IMR-90 (cell line): Measurements from ENCODE around the gene ERAP2. TPM values are rescaled to one million over a fixed set of nuclear protein-coding genes. Genes with fewer than 3 reads are reported as not detected.

ENCODE experiments used
- ATAC-seq: fragments of 200-7000 bp; cut with Tn5 transposase; 2 replicates; pipeline ENCODE4 v1.9.1; 2020; ENCODE audit warnings: low read depth, mild to moderate bottlenecking, moderate library complexity
- BruUV-seq: library from RNA; stranded (reverse); fragments of 400-500 nt; replicated peaks from 2 replicates; lab custom pipeline; 2021; lab: Mats Ljungman, UMichigan
- CTCF ChIA-PET: fragments of 300-600 bp; formaldehyde crosslinking; extraction: SDS; loops from one replicate; lab custom pipeline; 2021; ENCODE audit warnings: antibody characterized with exemption; lab: Yijun Ruan, JAX
- POLR2A ChIA-PET: fragments of 300-600 bp; sonication (Branson Sonifier 250); formaldehyde crosslinking; loops from one replicate; lab custom pipeline; 2022; ENCODE audit warnings: antibody characterized with exemption; ENCODE audit not compliant: unreplicated experiment; lab: Charles Lee
- DNase-seq: peaks from one replicate; pipeline ENCODE4 v3.0.0; 2013
- H2AFZ ChIP-seq: replicated peaks from 2 replicates; pipeline ENCODE3; 2013; ENCODE audit warnings: low read length, mild to moderate bottlenecking; ENCODE audit not compliant: poor library complexity
- H2AK5ac ChIP-seq: 2 replicates; pipeline ENCODE4 v1.6.1; 2013; ENCODE audit warnings: low read depth, low read length, inconsistent platforms
- H2AK9ac ChIP-seq: replicated peaks from 2 replicates; pipeline ENCODE3; 2013; ENCODE audit warnings: mild to moderate bottlenecking, low read depth, low read length, moderate library complexity; ENCODE audit not compliant: poor library complexity
- H2BK120ac ChIP-seq: 2 replicates; pipeline ENCODE4 v1.6.1; 2013; ENCODE audit warnings: low read depth, low read length, inconsistent platforms
- H2BK15ac ChIP-seq: 3 replicates; pipeline ENCODE4 v1.6.1; 2013; ENCODE audit warnings: low read depth, low read length, inconsistent platforms
- H2BK20ac ChIP-seq: 2 replicates; pipeline ENCODE4 v1.6.1; 2013; ENCODE audit warnings: low read depth, mild to moderate bottlenecking, inconsistent platforms, low read length, moderate library complexity
- H2BK5ac ChIP-seq: 2 replicates; pipeline ENCODE4 v1.6.1; 2013; ENCODE audit warnings: mild to moderate bottlenecking, low read depth, low read length, inconsistent platforms; ENCODE audit not compliant: poor library complexity, severe bottlenecking
- H3K14ac ChIP-seq: replicated peaks from 2 replicates; pipeline ENCODE4 v1.6.1; 2013; ENCODE audit warnings: low read depth, low read length, inconsistent platforms
- H3K18ac ChIP-seq: 2 replicates; pipeline ENCODE4 v1.6.1; 2013; ENCODE audit warnings: low read depth, low read length, control low read depth
- H3K23ac ChIP-seq: 2 replicates; pipeline ENCODE4 v1.6.1; 2013; ENCODE audit warnings: low read depth, low read length, inconsistent platforms
- H3K27ac ChIP-seq: 2 replicates; pipeline ENCODE4 v1.5.1; 2013; ENCODE audit warnings: mild to moderate bottlenecking, control low read depth, low read length; ENCODE audit not compliant: insufficient read depth
- H3K27me3 ChIP-seq: 2 replicates; pipeline ENCODE4 v1.6.1; 2013; ENCODE audit warnings: low read length; ENCODE audit not compliant: control insufficient read depth, insufficient read depth
- H3K36me3 ChIP-seq: 2 replicates; pipeline ENCODE4 v1.6.1; 2013; ENCODE audit warnings: low read length, mixed read lengths; ENCODE audit not compliant: control insufficient read depth, insufficient read depth
- H3K4ac ChIP-seq: 2 replicates; pipeline ENCODE4 v1.6.1; 2013; ENCODE audit warnings: low read depth, low read length, inconsistent platforms
- H3K4me1 ChIP-seq: 2 replicates; pipeline ENCODE4 v1.6.1; 2013; ENCODE audit warnings: low read length, mixed read lengths; ENCODE audit not compliant: control insufficient read depth, insufficient read depth
- H3K4me2 ChIP-seq: 2 replicates; pipeline ENCODE4 v1.6.1; 2013; ENCODE audit warnings: low read depth, mild to moderate bottlenecking, control low read depth, low read length, moderate library complexity
- H3K4me3 ChIP-seq: 2 replicates; pipeline ENCODE4 v1.5.1; 2013; ENCODE audit warnings: low read depth, mild to moderate bottlenecking, control low read depth, low read length, moderate library complexity; ENCODE audit not compliant: insufficient read depth
- H3K56ac ChIP-seq: 2 replicates; pipeline ENCODE4 v1.6.1; 2013; ENCODE audit warnings: low read length, inconsistent platforms; ENCODE audit not compliant: insufficient read depth; ENCODE audit errors: extremely low read depth
- H3K79me1 ChIP-seq, 2 experiments: 2 replicates each; pipeline ENCODE4 v1.6.1; 2013; ENCODE audit warnings: low read length in 2 of 2, inconsistent platforms in 1 of 2, low read depth in 1 of 2
- H3K9ac ChIP-seq: 2 replicates; pipeline ENCODE4 v1.6.1; 2013; ENCODE audit warnings: low read depth, low read length, control low read depth
- H3K9me1 ChIP-seq: 2 replicates; pipeline ENCODE4 v1.6.1; 2013; ENCODE audit warnings: low read length, inconsistent platforms; ENCODE audit not compliant: insufficient read depth
- H3K9me3 ChIP-seq: 2 replicates; pipeline ENCODE4 v1.6.1; 2013; ENCODE audit warnings: low read length; ENCODE audit not compliant: control insufficient read depth, insufficient read depth
- H4K20me1 ChIP-seq: 2 replicates; pipeline ENCODE4 v1.6.1; 2013; ENCODE audit warnings: low read length, inconsistent platforms; ENCODE audit not compliant: insufficient read depth
- H4K5ac ChIP-seq: 2 replicates; pipeline ENCODE4 v1.6.1; 2013; ENCODE audit warnings: mild to moderate bottlenecking, low read depth, low read length, control low read depth
- H4K8ac ChIP-seq, 2 experiments: 2 replicates each; pipeline ENCODE4 v1.6.1; 2013; ENCODE audit warnings: low read depth in 2 of 2, low read length in 2 of 2, control low read depth in 1 of 2, inconsistent platforms in 1 of 2
- H4K91ac ChIP-seq: 2 replicates; pipeline ENCODE4 v1.6.1; 2013; ENCODE audit warnings: low read depth, low read length, inconsistent platforms; ENCODE audit not compliant: insufficient read depth
- CHD1 ChIP-seq: IDR thresholded peaks from 2 replicates; pipeline ENCODE4 v1.6.1; 2012; ENCODE audit warnings: low read depth, low read length, improper control_type of control experiment
- NFE2L2 ChIP-seq: fragments of 150-350 bp; IDR thresholded peaks from 2 replicates; pipeline ENCODE4 v1.6.1; 2016; ENCODE audit warnings: low read depth, mild to moderate bottlenecking, low read length
- POLR2A ChIP-seq: IDR thresholded peaks from 2 replicates; pipeline ENCODE4 v1.6.1; 2012; ENCODE audit warnings: mild to moderate bottlenecking, low read depth, low read length
- SMC3 ChIP-seq: fragments of 150-350 bp; IDR thresholded peaks from 2 replicates; pipeline ENCODE4 v1.6.1; 2016; ENCODE audit warnings: low read depth, mild to moderate bottlenecking, antibody characterized with exemption, low read length, moderate library complexity
- WGBS, 2 experiments: methylation state at CpG; one replicate each; pipeline versions ENCODE4 v1.1.5 to v1.1.7; 2013; ENCODE audit warnings: missing lambda C conversion rate in 2 of 2; ENCODE audit not compliant: insufficient read length in 1 of 2; ENCODE audit errors: extremely low coverage in 2 of 2; 5-methylcytosine and 5-hydroxymethylcytosine counted together
- dilution Hi-C: fragments of 300-500 bp; cut with HindIII; formaldehyde crosslinking; loops from one replicate; pipeline ENCODE4 v1.14.3; 2018; ENCODE audit warnings: low sequenced_read_pairs; ENCODE audit not compliant: unreplicated experiment
- in situ Hi-C: fragments of 300-500 bp; cut with MboI; formaldehyde crosslinking; loops from 3 replicates; pipeline ENCODE4 v1.14.3; 2019; ENCODE audit warnings: low sequenced_read_pairs, inconsistent platforms, mixed read lengths
- intact Hi-C: fragments of 100-400 bp; cut with micrococcal nuclease; formaldehyde crosslinking; loops from 2 replicates; pipeline ENCODE4 v1.10.0; 2022
- polyA plus RNA-seq, 3 experiments: library from polyadenylated mRNA; depleted of rRNA; stranded (reverse); fragments of >200 nt; gene quantifications; 2 replicates each; pipeline ENCODE4 v1.2.3, GENCODE V29; 2012; ENCODE audit warnings: low replicate concordance in 1 of 3
- total RNA-seq: library from RNA; depleted of rRNA; stranded (reverse); fragments of >200 nt; gene quantifications from 2 replicates; pipeline ENCODE4 v1.2.3, GENCODE V29; 2012
- TF ChIP-seq, protein P1 (sequence below): fragments of 150-350 bp; IDR thresholded peaks from 2 replicates; pipeline ENCODE4 v1.6.1; 2016; ENCODE audit warnings: low read depth, mild to moderate bottlenecking, low read length, moderate library complexity, borderline replicate concordance
- TF ChIP-seq, protein P2 (sequence below): fragments of 150-350 bp; IDR thresholded peaks from 2 replicates; pipeline ENCODE4 v1.6.1; 2017; ENCODE audit warnings: mild to moderate bottlenecking, antibody characterized with exemption, low read length, low read depth

Gene ERAP2
- total and polyA plus RNA-seq, 2 of the 4 experiments (the other 2 are of a cell fraction), result 10.6 to 21.3 TPM

DNA sequence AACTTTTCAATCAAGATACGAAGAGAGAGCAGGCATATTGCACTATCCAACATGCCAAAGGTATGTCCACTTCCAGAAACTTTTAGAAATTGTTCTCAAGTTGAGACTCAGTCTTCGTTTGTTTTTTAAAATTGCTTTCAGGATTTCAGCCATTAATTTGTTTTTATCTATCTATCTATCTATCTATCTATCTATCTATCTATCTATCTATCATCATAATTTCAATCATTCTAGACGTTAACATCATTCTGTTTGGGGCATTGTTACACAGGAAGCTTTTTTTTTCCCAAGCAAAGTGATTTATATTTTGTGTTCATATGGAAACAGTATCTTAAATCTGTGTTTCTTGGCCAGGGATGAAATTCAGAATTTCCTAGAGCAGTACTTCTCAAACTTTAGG lies 7.6 kb downstream of the ERAP2 start:
- Histone ChIP-seq H3K14ac (no peak overlapping the region), H3K56ac (no peak overlapping the region), H3K4ac (no peak overlapping the region), H2AK9ac (no peak overlapping the region), H2AFZ (no peak overlapping the region), H3K4me2 (no peak overlapping the region), H3K9ac (no peak overlapping the region), H3K9me1 (peaks cover 10% of the 10 kb centered on the region), H3K4me3 (no peak overlapping the region), H4K5ac (no peak overlapping the region), H4K8ac (no peak overlapping the region), H3K23ac (no peak overlapping the region), H2BK15ac (no peak overlapping the region), H4K20me1 (no peaks in the 10 kb centered on the region), H3K79me1 (peaks cover 0 to 10% of the 10 kb centered on the region in 2 experiments; a peak in 1 of 4 replicates), H3K9me3 (no peaks in the 10 kb centered on the region), H3K27ac (no peak overlapping the region), H4K91ac (no peak overlapping the region), H2BK5ac (no peak overlapping the region), H3K27me3 (no peaks in the 10 kb centered on the region), H2BK20ac (no peak overlapping the region), H2AK5ac (no peak overlapping the region), H3K36me3 (peaks cover 2% of the 10 kb centered on the region; the same call in 1 of the 2 replicates), H2BK120ac (no peak overlapping the region), H3K4me1 (peaks cover 3% of the 10 kb centered on the region; the same call in 1 of the 2 replicates), H3K18ac (no peak overlapping the region)
- ChIA-PET CTCF (no interaction called here), POLR2A (no interaction called here)
- DNase-seq (no peak), ATAC-seq (no peak)
- in situ Hi-C loops, result no loop called here
- dilution Hi-C loops, result loop anchor here (25.0 kb wide), 1 partner anchor 278 kb away; no protein-coding TSS in a partner anchor
- TF ChIP-seq NFE2L2 (no peak), POLR2A (no peak), SMC3 (no peak), CHD1 (no peak)
- TF ChIP-seq, protein P1, sequence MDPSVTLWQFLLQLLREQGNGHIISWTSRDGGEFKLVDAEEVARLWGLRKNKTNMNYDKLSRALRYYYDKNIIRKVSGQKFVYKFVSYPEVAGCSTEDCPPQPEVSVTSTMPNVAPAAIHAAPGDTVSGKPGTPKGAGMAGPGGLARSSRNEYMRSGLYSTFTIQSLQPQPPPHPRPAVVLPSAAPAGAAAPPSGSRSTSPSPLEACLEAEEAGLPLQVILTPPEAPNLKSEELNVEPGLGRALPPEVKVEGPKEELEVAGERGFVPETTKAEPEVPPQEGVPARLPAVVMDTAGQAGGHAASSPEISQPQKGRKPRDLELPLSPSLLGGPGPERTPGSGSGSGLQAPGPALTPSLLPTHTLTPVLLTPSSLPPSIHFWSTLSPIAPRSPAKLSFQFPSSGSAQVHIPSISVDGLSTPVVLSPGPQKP, result no peak
- TF ChIP-seq, protein P2, sequence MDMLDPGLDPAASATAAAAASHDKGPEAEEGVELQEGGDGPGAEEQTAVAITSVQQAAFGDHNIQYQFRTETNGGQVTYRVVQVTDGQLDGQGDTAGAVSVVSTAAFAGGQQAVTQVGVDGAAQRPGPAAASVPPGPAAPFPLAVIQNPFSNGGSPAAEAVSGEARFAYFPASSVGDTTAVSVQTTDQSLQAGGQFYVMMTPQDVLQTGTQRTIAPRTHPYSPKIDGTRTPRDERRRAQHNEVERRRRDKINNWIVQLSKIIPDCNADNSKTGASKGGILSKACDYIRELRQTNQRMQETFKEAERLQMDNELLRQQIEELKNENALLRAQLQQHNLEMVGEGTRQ, result no peak
- intact Hi-C loops, result no loop called here
- BruUV-seq, result no TSS peak
- 80% methylated on average over 1 of the region's 3 CpGs; no CpG with 5 or more reads in 1 of the 2 experiments for WGBS, 2 experiments
